CD4-positive, alpha-beta T cell (primary cell): Measurements from ENCODE around the gene RAB32. TPM values are rescaled to one million over a fixed set of nuclear protein-coding genes. Genes with fewer than 3 reads are reported as not detected.

Source experiments
- ATAC-seq: fragments of 200-7000 bp; cut with Tn5 transposase; one replicate; pipeline ENCODE4 v1.10.0; 2022; ENCODE audit warnings: mild to moderate bottlenecking; ENCODE audit not compliant: poor library complexity
- CTCF ChIA-PET: fragments of 350-600 bp; sonication (Branson Sonifier 250); formaldehyde crosslinking; loops from one replicate; lab custom pipeline; 2021; ENCODE audit warnings: antibody characterized with exemption, inconsistent platforms; lab: Charles Lee
- POLR2A ChIA-PET: fragments of 350-600 bp; sonication (Branson Sonifier 250); formaldehyde crosslinking; loops from one replicate; lab custom pipeline; 2021; ENCODE audit warnings: antibody characterized with exemption, inconsistent platforms; lab: Charles Lee
- DNase-seq, 14 experiments: peaks; one replicate each; pipeline ENCODE4 v3.0.0-alpha.2; 2013 to 2020; ENCODE audit warnings: mixed read lengths in 2 of 14
- H3K27ac ChIP-seq, 2 donors: one replicate each; pipeline versions ENCODE4 v1.5.1 to v1.7.0; 2013; ENCODE audit warnings: low read length in 2 of 2, low read depth in 1 of 2, mild to moderate bottlenecking in 1 of 2
- H3K27me3 ChIP-seq, 2 experiments: 1 replicate in 1 of 2; 2 replicates in 1 of 2; pipeline versions ENCODE4 v1.6.1 to v1.7.0; 2013; ENCODE audit warnings: low read length in 2 of 2, control low read depth in 1 of 2, mild to moderate bottlenecking in 1 of 2, moderate library complexity in 1 of 2; ENCODE audit not compliant: insufficient read depth in 2 of 2, control insufficient read depth in 1 of 2
- H3K36me3 ChIP-seq: one replicate; pipeline ENCODE4 v1.6.1; 2013; ENCODE audit warnings: low read length, control low read depth; ENCODE audit not compliant: insufficient read depth
- H3K4me1 ChIP-seq: one replicate; pipeline ENCODE4 v1.6.1; 2013; ENCODE audit warnings: low read length, control low read depth; ENCODE audit not compliant: insufficient read depth
- H3K4me3 ChIP-seq: one replicate; pipeline ENCODE4 v1.5.1; 2013; ENCODE audit warnings: mild to moderate bottlenecking, low read length, moderate library complexity
- H3K9me3 ChIP-seq, 2 experiments: 1 replicate in 1 of 2; 2 replicates in 1 of 2; pipeline versions ENCODE4 v1.6.1 to v1.7.0; 2013; ENCODE audit warnings: low read length in 2 of 2, mild to moderate bottlenecking in 2 of 2, control low read depth in 1 of 2, moderate library complexity in 1 of 2; ENCODE audit not compliant: control insufficient read depth in 1 of 2, insufficient read depth in 1 of 2
- H3K27ac Mint-ChIP-seq: one replicate; pipeline ENCODE4 v1.8.0; 2020; ENCODE audit warnings: mixed read lengths
- H3K27me3 Mint-ChIP-seq: one replicate; pipeline ENCODE4 v1.8.0; 2021; ENCODE audit warnings: mixed read lengths
- H3K36me3 Mint-ChIP-seq: one replicate; pipeline ENCODE4 v1.8.0; 2021; ENCODE audit warnings: low read depth, mixed read lengths
- H3K4me1 Mint-ChIP-seq: one replicate; pipeline ENCODE4 v1.8.0; 2021; ENCODE audit warnings: low read depth, mixed read lengths
- H3K4me3 Mint-ChIP-seq: one replicate; pipeline ENCODE4 v1.8.0; 2020; ENCODE audit warnings: mild to moderate bottlenecking, mixed read lengths
- H3K9me3 Mint-ChIP-seq: one replicate; pipeline ENCODE4 v1.8.0; 2020; ENCODE audit warnings: mixed read lengths
- CTCF ChIP-seq: fragments of 200-600 bp; IDR thresholded peaks from one replicate; pipeline ENCODE4 v1.8.0; 2022; ENCODE audit warnings: antibody characterized with exemption, mild to moderate bottlenecking
- intact Hi-C, 2 experiments: fragments of 100-400 bp; cut with DNase I in 1 of 2; cut with micrococcal nuclease in 1 of 2; formaldehyde crosslinking; loops; one replicate each; pipeline versions ENCODE4 v1.15.1 to v1.9.0; 2023 to 2025; cut with DNase I, micrococcal nuclease
- total RNA-seq, 174 experiments: library from RNA in 2 of 174; stranded (reverse) in 2 of 174; gene quantifications; one replicate each; pipeline ENCODE4 v1.2.3 and lab custom pipeline; 2021 to 2026

The RAB32 gene
- total RNA-seq, 2 experiments from 2014 or later, result 0.44 to 0.47 TPM

GRCh38 chr6:146545581-146545980, 1.9 kb downstream of the RAB32 start:
- Mint-ChIP-seq H3K9me3 (no peaks in the 10 kb centered on the region), H3K27me3 (peaks cover 38% of the 10 kb centered on the region), H3K27ac (no peak overlapping the region), H3K36me3 (no peaks in the 10 kb centered on the region), H3K4me1 (peaks cover 13% of the 10 kb centered on the region), H3K4me3 (no peak overlapping the region)
- no peak overlapping the region for H3K4me3 ChIP-seq
- H3K4me1 ChIP-seq, result peaks cover 6% of the 10 kb centered on the region
- intact Hi-C loops, result no loop called here
- peaks cover 0 to 13% of the 10 kb centered on the region in 2 experiments for H3K9me3 ChIP-seq
- DNase-seq (peak in 1 of 14 experiments; percentile 12), ATAC-seq (no peak)
- H3K27ac ChIP-seq, result no peak overlapping the region
- no peaks in the 10 kb centered on the region for H3K36me3 ChIP-seq
- ChIA-PET POLR2A (no interaction called here), CTCF (interaction anchor here (0.7 kb wide), 1 partner anchor 378 kb away, joined by 3 read pairs; no protein-coding TSS in a partner anchor)
- TF ChIP-seq CTCF, result no peak
- peaks cover 15 to 29% of the 10 kb centered on the region in 2 experiments for H3K27me3 ChIP-seq

- DNase-seq, result peak in 2 of 14 experiments; percentile 17 to 18
- no peak for ATAC-seq
- H3K9me3 ChIP-seq, result peaks cover 0 to 13% of the 10 kb centered on the region in 2 experiments
- ChIA-PET CTCF (interaction anchor here (0.7 kb wide), 3 partner anchors 13 to 225 kb away, joined by 3 to 4 read pairs (median 3); no protein-coding TSS in a partner anchor), POLR2A (no interaction called here)
- Mint-ChIP-seq H3K27ac (no peak overlapping the region), H3K27me3 (peaks cover 34% of the 10 kb centered on the region), H3K9me3 (no peaks in the 10 kb centered on the region), H3K4me3 (no peak overlapping the region), H3K36me3 (no peaks in the 10 kb centered on the region), H3K4me1 (peaks cover 13% of the 10 kb centered on the region)
- H3K4me1 ChIP-seq, result peaks cover 6% of the 10 kb centered on the region
- peaks cover 15 to 29% of the 10 kb centered on the region in 2 experiments for H3K27me3 ChIP-seq
- H3K4me3 ChIP-seq, result no peak overlapping the region
- no peaks in the 10 kb centered on the region for H3K36me3 ChIP-seq
- intact Hi-C loops, result no loop called here
- no peak overlapping the region for H3K27ac ChIP-seq
- TF ChIP-seq CTCF, result no peak
These were observed 2.9 kb downstream of the RAB32 start for GRCh38 chr6:146546443-146547043.

- peaks cover 13 to 26% of the 10 kb centered on the region in 2 experiments for H3K27me3 ChIP-seq
- H3K27ac Mint-ChIP-seq, result no peak overlapping the region
- H3K36me3 ChIP-seq, result no peaks in the 10 kb centered on the region
- H3K9me3 ChIP-seq, result peaks cover 0 to 13% of the 10 kb centered on the region in 2 experiments
- no peaks in the 10 kb centered on the region for H3K9me3 Mint-ChIP-seq
- intact Hi-C loops, result no loop called here
- CTCF ChIA-PET, result no interaction called here
- H3K4me3 Mint-ChIP-seq, result no peak overlapping the region
- no peak overlapping the region for H3K27ac ChIP-seq
- no peak for DNase-seq
- H3K27me3 Mint-ChIP-seq, result peaks cover 24% of the 10 kb centered on the region
- H3K4me1 ChIP-seq, result peaks cover 6% of the 10 kb centered on the region
- no peak for TF ChIP-seq CTCF
- ATAC-seq, result no peak
- POLR2A ChIA-PET, result no interaction called here
- no peak overlapping the region for H3K4me3 ChIP-seq
- H3K36me3 Mint-ChIP-seq, result no peaks in the 10 kb centered on the region
- H3K4me1 Mint-ChIP-seq, result peaks cover 13% of the 10 kb centered on the region
These were observed 4.3 kb downstream of the RAB32 start for GRCh38 chr6:146547889-146548288.
